PC-9 (cell line): ENCODE results near the gene COL23A1.

ENCODE experiments used
- CTCF ChIP-seq: fragments of 200-600 bp; sonication (generic); conservative IDR thresholded peaks from 2 replicates; pipeline ENCODE4 v1.6.1; 2017; ENCODE audit warnings: mixed run types, antibody characterized with exemption, mild to moderate bottlenecking, moderate library complexity
- EZH2 ChIP-seq: fragments of 200-600 bp; sonication (generic); IDR thresholded peaks from 2 replicates; pipeline ENCODE4 v1.8.0; 2017; ENCODE audit warnings: antibody characterized with exemption, low read depth

- no peak for TF ChIP-seq CTCF
- TF ChIP-seq EZH2, result no peak
These were observed 118.1 kb downstream of the COL23A1 start for GRCh38 chr5:178472138-178472537.
